Raji (cell line): Measurements from ENCODE around the gene NLRC5.
A peak's percentile ranks its signal among the peaks of the same experiment; 100 is the strongest.

Source experiments
- POLR2A ChIP-seq: IDR thresholded peaks from 2 replicates; pipeline ENCODE4 v1.6.1; 2011; ENCODE audit warnings: low read depth, low read length, control low read depth; ENCODE audit not compliant: insufficient read depth

Gene NLRC5

GRCh38 chr16:57041182-57042156 is 52.1 kb downstream of the NLRC5 start:
- TF ChIP-seq POLR2A: peak; percentile 42

DNA sequence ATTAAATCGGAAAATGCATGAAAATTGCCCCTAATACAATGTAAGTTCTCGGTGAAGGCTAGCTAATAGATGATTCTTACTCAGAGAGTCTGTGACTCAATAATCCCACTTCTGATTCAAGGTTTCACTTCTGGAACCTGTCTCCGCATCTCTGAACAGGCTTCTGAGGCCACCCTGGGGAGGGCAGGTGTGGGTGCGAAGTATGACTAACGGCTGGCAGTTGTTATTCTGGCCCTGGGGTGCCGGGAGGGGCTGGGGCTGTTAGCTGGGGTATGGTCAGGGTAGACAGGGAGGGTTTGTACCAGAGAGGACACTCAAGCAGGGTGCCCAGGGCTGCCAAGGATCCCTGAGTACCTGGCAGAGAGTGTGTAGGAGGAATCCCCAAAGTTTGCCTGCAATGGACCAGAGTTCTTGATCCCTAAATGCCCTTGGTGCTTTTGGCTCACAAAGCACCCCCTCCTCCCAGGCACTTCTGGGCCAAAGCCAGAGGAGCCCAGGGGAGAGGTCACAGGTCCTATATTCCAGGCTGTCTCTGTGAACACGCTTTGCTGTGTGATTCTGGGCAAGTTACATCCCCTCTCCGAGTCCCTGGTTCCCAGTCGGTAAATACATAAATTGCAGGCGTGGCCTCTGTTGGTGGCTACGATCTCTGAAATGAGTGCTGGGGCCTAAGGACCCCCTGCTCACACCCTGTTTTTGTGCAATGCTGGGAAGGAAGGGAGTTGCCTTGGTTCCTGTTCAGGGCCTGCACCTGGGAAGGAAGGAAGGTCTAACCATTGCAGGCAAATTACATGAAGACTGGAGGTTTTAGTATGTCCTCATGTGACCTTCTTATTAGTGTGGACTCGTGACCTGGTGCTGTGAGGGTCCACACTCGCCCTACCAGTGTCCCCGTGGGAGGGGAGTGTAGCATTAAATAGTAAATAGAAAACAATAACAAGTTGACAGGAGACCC is 53.1 kb downstream of the NLRC5 start:
- peak; percentile 47 for TF ChIP-seq POLR2A

- TF ChIP-seq POLR2A: no peak
Measured at GRCh38 chr16:57043248-57043647, 53.9 kb downstream of the NLRC5 start.

DNA sequence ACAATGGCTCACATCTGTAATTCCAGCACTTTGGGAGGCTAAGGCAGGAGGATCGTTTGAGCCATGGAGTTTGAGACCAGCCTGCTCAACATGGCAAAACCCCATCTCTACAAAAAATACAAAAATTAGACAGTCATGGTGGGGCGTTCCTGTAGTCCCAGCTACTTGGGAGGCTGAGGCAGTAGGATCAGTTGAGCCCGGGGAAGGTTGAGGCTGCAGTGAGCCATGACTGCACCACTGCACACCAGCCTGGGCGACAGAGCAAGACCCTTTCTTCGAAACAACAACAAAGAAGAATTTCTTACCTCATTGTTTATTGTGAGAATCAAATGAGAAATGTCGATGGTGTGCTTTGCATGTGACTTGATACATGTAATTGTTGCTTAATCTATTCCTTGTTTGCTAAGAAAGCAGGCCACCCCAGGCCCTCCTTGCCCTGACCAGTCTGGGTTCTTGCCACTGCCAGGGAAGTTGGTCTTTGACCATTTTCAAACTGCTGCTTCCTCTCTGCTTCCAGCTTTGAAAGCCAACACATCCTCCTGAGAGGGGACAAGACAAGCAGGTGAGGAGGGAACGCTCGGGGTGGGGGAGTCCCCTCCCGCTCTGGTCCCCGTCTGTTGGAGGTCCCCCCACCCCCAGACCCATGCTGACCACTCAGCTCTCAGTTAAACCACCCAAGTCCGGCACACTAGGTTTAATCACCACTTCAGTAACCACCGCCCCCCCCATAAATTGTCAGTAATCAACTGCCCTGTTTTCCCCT is 55.8 kb downstream of the NLRC5 start:
- no peak for TF ChIP-seq POLR2A

GRCh38 chr16:57045694-57046381 is 56.5 kb downstream of the NLRC5 start:
- peak; percentile 32; the same call in 1 of the 2 replicates for TF ChIP-seq POLR2A

- no peak for TF ChIP-seq POLR2A
Measured at GRCh38 chr16:57048095-57048494, 58.7 kb downstream of the NLRC5 start.

DNA sequence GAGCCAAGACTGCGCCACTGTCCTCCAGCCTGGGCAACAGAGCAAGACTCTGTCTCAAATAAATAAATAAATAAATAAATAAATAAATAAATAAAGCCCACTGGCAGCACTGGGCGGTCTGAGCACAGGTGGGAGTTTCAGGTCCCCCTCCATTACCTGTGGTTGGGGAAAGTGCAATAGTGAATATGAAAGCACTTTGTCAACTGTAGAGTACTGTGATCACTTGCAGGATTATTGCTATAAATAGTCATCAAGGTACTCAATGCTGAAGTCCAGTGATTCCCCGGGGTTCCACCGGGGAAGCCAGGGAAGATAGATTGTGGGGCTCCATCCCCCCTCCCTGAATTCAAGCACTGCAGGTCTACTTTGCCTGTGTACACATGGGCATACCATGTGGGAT is 60.3 kb downstream of the NLRC5 start:
- no peak for TF ChIP-seq POLR2A

GRCh38 chr16:57051696-57052228 is 62.4 kb downstream of the NLRC5 start:
- TF ChIP-seq POLR2A: no peak

DNA sequence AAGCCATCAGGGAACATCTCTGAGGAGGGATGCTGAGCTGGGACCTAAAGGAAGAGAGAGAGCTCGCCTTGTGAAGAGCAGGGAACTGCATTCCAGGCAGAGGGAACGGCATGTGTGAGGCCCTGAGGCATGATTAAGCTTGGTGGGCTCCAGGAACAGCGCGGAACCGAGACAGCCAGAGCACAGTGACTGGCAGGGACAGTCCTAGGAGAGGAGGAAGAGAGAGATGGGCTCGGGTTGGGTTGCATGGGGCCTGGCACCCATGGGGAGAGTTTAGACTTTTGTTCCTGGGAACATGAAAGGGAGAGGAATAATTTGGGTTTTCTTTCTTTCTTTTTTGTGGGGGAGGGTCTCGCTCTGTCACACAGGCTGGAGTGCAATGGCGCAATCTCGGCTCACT is 63.8 kb downstream of the NLRC5 start:
- TF ChIP-seq POLR2A: no peak

GRCh38 chr16:57054338-57054737 is 65.0 kb downstream of the NLRC5 start:
- no peak for TF ChIP-seq POLR2A

DNA sequence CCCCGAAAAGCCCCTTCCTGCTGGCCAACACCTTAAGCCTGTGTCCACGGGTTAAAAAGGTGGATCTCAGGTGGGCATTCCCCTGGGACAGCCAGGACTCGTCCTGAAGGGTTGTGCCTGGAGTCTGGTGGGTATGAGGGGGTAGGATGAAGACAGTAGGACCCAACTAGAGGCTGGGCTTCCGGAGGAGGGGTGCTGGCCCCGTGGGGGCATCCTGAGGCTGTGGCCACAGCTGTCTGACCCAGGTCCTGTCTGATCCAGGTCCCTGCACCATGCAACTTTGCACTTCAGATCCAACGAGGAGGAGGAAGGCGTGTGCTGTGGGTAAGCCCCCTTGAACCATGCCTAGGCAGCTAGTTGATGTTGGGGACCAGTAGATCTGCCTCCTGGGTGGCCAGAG is 65.4 kb downstream of the NLRC5 start:
- TF ChIP-seq POLR2A: no peak

DNA sequence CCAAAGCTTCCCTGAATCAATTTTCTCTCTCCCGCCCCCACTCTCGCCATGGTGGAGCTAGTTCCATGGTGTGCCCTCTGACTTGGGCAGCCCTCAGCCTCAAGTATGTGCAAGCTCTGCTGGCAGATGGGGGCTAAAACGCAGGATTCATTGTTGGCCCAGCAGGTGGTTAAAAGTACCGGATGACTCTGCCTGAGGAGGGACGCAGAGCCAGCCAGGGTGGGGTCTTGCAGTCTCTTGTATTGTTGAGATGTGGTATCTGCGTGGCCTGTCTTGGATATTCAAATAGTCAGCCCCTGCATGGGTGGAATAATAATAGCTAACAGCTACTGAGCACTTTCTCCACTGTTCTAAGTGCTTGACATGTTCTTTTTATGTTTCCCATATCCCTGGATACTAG is 66.3 kb downstream of the NLRC5 start:
- no peak for TF ChIP-seq POLR2A

- no peak for TF ChIP-seq POLR2A
Measured at GRCh38 chr16:57058291-57058861, 69.0 kb downstream of the NLRC5 start.
